ENCODE data around the gene CAMK4. TPM values are rescaled to one million over a fixed set of nuclear protein-coding genes. Genes with fewer than 3 reads are reported as not detected.

The CAMK4 gene
- total RNA-seq, 4 donors from 2014 or later, result 0.42 to 5.3 (median 3.5) TPM

GRCh38 chr5:111227226-111227782 is 3.1 kb downstream of the CAMK4 start:
- H3K36me3 ChIP-seq, result no peaks in the 10 kb centered on the region
- no peaks in the 10 kb centered on the region for H3K9me3 ChIP-seq
- WGBS, result 87% methylated on average over 6 of the region's 6 CpGs
- H3K27me3 ChIP-seq, result peaks cover 0 to 4% (median 0%) of the 10 kb centered on the region in 4 donors
- no peak for TF ChIP-seq POLR2AphosphoS5 (IDR thresholded peaks at IDR 0.05)
- TF ChIP-seq POLR2A (IDR thresholded peaks at IDR 0.05; ENCODE audit: low read depth), result no peak
- TF ChIP-seq CTCF (IDR thresholded peaks at IDR 0.05), result no peak
- no peak for TF ChIP-seq EP300 (IDR thresholded peaks at IDR 0.05)
- no peak overlapping the region for H3K4me3 ChIP-seq
- H3K4me1 ChIP-seq, result peaks cover 5 to 21% (median 18%) of the 10 kb centered on the region in 4 donors
- H3K27ac ChIP-seq (replicated peaks in 1 of 4), result no peak overlapping the region
- intact Hi-C loops (cut with DNase I), result no loop called here
- no peak for DNase-seq (ENCODE audit: extremely low spot score)

DNA sequence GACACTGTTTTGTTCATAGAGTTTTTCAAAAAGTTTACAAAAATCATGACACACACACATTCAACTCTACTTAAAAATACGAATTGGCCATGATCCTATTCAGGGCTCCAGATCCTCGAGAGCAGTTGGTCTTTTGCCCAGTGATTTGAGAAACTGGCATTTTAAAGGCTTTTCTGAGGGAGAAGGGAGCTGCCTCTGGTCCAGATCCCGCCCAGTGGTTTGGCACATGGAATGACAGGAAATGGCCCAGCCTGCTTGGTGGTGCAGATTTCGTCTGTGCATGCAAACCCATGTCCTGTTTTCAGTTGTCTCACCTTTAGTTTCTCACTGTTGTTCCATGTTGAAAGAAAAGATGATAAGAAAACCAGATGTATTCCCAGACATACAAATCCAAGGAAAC is 3.6 kb downstream of the CAMK4 start:
- Histone ChIP-seq H3K27me3 (peaks cover 0 to 4% (median 0%) of the 10 kb centered on the region in 4 donors), H3K4me3 (no peak overlapping the region), H3K9me3 (no peaks in the 10 kb centered on the region), H3K36me3 (no peaks in the 10 kb centered on the region), H3K4me1 (peaks cover 5 to 21% (median 18%) of the 10 kb centered on the region in 4 donors), H3K27ac (replicated peaks in 1 of 4) (no peak overlapping the region)
- no peak for DNase-seq (ENCODE audit: extremely low spot score)
- WGBS, result 67% methylated on average over 4 of the region's 4 CpGs
- intact Hi-C loops (cut with DNase I), result no loop called here
- no peak for TF ChIP-seq EP300 (IDR thresholded peaks at IDR 0.05)
- no peak for TF ChIP-seq POLR2AphosphoS5 (IDR thresholded peaks at IDR 0.05)
- no peak for TF ChIP-seq CTCF (IDR thresholded peaks at IDR 0.05)
- no peak for TF ChIP-seq POLR2A (IDR thresholded peaks at IDR 0.05; ENCODE audit: low read depth)

- Histone ChIP-seq H3K4me3 (no peak overlapping the region), H3K4me1 (peaks cover 5 to 17% (median 15%) of the 10 kb centered on the region in 4 donors), H3K36me3 (no peaks in the 10 kb centered on the region), H3K9me3 (no peaks in the 10 kb centered on the region), H3K27ac (replicated peaks in 1 of 4) (no peak overlapping the region), H3K27me3 (peaks cover 0 to 4% (median 0%) of the 10 kb centered on the region in 4 donors)
- intact Hi-C loops (cut with DNase I), result no loop called here
- 88% methylated on average over 2 of the region's 2 CpGs for whole genome bisulfite sequencing
- no peak for TF ChIP-seq POLR2AphosphoS5 (IDR thresholded peaks at IDR 0.05)
- no peak for TF ChIP-seq CTCF (IDR thresholded peaks at IDR 0.05)
- no peak for TF ChIP-seq POLR2A (IDR thresholded peaks at IDR 0.05; ENCODE audit: low read depth)
- no peak for TF ChIP-seq EP300 (IDR thresholded peaks at IDR 0.05)
- no peak for DNase-seq (ENCODE audit: extremely low spot score)
These were observed 4.5 kb downstream of the CAMK4 start for GRCh38 chr5:111228520-111229220.

DNA sequence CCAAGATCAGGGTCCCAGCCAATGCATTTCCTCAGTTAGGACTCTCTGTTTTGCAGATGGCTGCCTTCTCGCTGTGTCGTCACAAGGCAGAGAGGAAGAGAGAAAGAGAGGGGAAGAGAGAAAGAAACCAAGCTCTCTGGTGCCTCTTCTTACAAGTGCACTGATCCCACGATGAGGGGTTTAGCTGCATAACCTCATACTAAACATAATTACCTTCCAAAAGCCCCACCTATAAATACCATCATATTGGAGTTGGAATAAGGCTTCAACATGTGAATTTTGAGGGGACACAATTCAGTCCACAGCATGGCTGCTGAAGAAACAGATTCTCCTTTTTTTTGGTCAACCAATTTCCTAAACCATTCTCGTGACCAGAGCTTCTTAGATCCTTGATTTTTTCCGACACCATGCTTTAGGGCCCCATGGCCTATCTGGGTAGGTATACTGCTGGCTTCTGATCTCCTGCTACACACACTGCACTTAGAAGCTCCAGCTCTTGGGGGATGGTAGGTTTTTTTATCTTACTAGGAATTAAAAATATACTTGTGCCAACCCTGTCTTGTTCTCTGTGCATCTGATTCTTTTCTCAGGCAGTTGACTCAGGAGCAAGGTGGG is 5.1 kb downstream of the CAMK4 start:
- WGBS, result 83% methylated on average over 5 of the region's 5 CpGs
- TF ChIP-seq POLR2AphosphoS5 (IDR thresholded peaks at IDR 0.05) (no peak), CTCF (IDR thresholded peaks at IDR 0.05) (no peak), POLR2A (IDR thresholded peaks at IDR 0.05; ENCODE audit: low read depth) (no peak), EP300 (IDR thresholded peaks at IDR 0.05) (no peak)
- H3K9me3 ChIP-seq, result no peaks in the 10 kb centered on the region
- DNase-seq (ENCODE audit: extremely low spot score), result no peak
- H3K4me1 ChIP-seq, result peaks cover 5 to 10% (median 9%) of the 10 kb centered on the region in 4 donors
- intact Hi-C loops (cut with DNase I), result no loop called here
- H3K27me3 ChIP-seq, result peaks cover 0 to 4% (median 0%) of the 10 kb centered on the region in 4 donors
- H3K36me3 ChIP-seq, result no peaks in the 10 kb centered on the region
- H3K4me3 ChIP-seq, result no peak overlapping the region
- H3K27ac ChIP-seq (replicated peaks in 1 of 4), result no peak overlapping the region
